ENCODE results near the gene OXA1L. TPM values are rescaled to one million over a fixed set of nuclear protein-coding genes. Genes with fewer than 3 reads are reported as not detected.

OXA1L gene
- polyA plus RNA-seq, 3 donors: 61.2 to 264 (median 86.9) TPM

- H3K36me3 Mint-ChIP-seq: peaks cover 68 to 85% of the 10 kb centered on the region in 2 donors
- peaks cover 31 to 58% of the 10 kb centered on the region in 2 donors for H3K36me3 ChIP-seq (replicated peaks in 1 of 2; ENCODE audit: control insufficient read depth in 1 of 2, insufficient read depth in 2 of 2, low read length in 2 of 2)
- no peak for TF ChIP-seq CTCF (IDR thresholded peaks at IDR 0.05)
- H3K9me3 Mint-ChIP-seq: peaks cover 0 to 2% (median 0%) of the 10 kb centered on the region in 7 donors
- peaks cover 0 to 2% (median 0%) of the 10 kb centered on the region in 3 donors for H3K27me3 Mint-ChIP-seq (ENCODE audit: low read depth in 3 of 3)
- intact Hi-C loops (cut with micrococcal nuclease): no loop called here
- WGBS (ENCODE audit: insufficient coverage): 0% methylated on average over 2 of the region's 2 CpGs
- H3K27me3 ChIP-seq (ENCODE audit: control insufficient read depth in 2 of 2, insufficient read depth in 2 of 2, low read length in 2 of 2): no peaks in the 10 kb centered on the region
- H3K4me3 Mint-ChIP-seq: peak overlapping the region; percentile 35 to 80
- peak overlapping the region; percentile 60 to 82 for H3K27ac ChIP-seq (ENCODE audit: low read depth in 1 of 2, low read length in 2 of 2)
- H3K4me3 ChIP-seq (replicated peaks in 1 of 3; ENCODE audit: low read depth in 2 of 3, low read length in 3 of 3): peak overlapping the region; percentile 9 to 65 (median 16)
- H4K20me1 ChIP-seq (ENCODE audit: insufficient read depth, low read length): peaks cover 76% of the 10 kb centered on the region
- peak in 2 of 3 donors; percentile 71 to 81 for DNase-seq
- H2AFZ ChIP-seq (ENCODE audit: insufficient read depth, low read depth, low read length, poor library complexity, severe bottlenecking): no peak overlapping the region
- H3K27ac Mint-ChIP-seq: peak overlapping the region; percentile 86 to 95 (median 91)
- peak overlapping the region; percentile 81 for H3K4me2 ChIP-seq (replicated peaks; ENCODE audit: extremely low read depth, low read length, poor library complexity, severe bottlenecking)
- peaks cover 86% of the 10 kb centered on the region for H3K4me1 Mint-ChIP-seq
- H3K9ac ChIP-seq (ENCODE audit: insufficient read depth, low read length, poor library complexity, severe bottlenecking): peak overlapping the region; percentile 5
- no peaks in the 10 kb centered on the region for H3K9me3 ChIP-seq (replicated peaks in 1 of 2; ENCODE audit: control insufficient read depth in 1 of 2, insufficient read depth in 1 of 2, low read length in 2 of 2)
- peaks cover 73 to 81% of the 10 kb centered on the region in 2 donors for H3K4me1 ChIP-seq (ENCODE audit: control insufficient read depth in 1 of 2, insufficient read depth in 2 of 2, low read length in 2 of 2)
- H3K79me2 ChIP-seq (ENCODE audit: insufficient read depth, low read length): peaks cover 96% of the 10 kb centered on the region
These were observed 32.0 kb downstream of the OXA1L start for GRCh38 chr14:22798528-22798927.

- Histone ChIP-seq H3K4me3 (replicated peaks in 1 of 3; ENCODE audit: low read depth in 2 of 3, low read length in 3 of 3) (peak overlapping the region in 1 of 3 experiments; percentile 16), H4K20me1 (ENCODE audit: insufficient read depth, low read length) (peaks cover 84% of the 10 kb centered on the region), H3K9ac (ENCODE audit: insufficient read depth, low read length, poor library complexity, severe bottlenecking) (no peak overlapping the region), H2AFZ (ENCODE audit: insufficient read depth, low read depth, low read length, poor library complexity, severe bottlenecking) (no peak overlapping the region), H3K9me3 (replicated peaks in 1 of 2; ENCODE audit: control insufficient read depth in 1 of 2, insufficient read depth in 1 of 2, low read length in 2 of 2) (no peaks in the 10 kb centered on the region), H3K4me2 (replicated peaks; ENCODE audit: extremely low read depth, low read length, poor library complexity, severe bottlenecking) (peak overlapping the region; percentile 40), H3K27me3 (ENCODE audit: control insufficient read depth in 2 of 2, insufficient read depth in 2 of 2, low read length in 2 of 2) (no peaks in the 10 kb centered on the region), H3K79me2 (ENCODE audit: insufficient read depth, low read length) (peaks cover 96% of the 10 kb centered on the region), H3K36me3 (replicated peaks in 1 of 2; ENCODE audit: control insufficient read depth in 1 of 2, insufficient read depth in 2 of 2, low read length in 2 of 2) (peaks cover 24 to 50% of the 10 kb centered on the region in 2 donors), H3K27ac (ENCODE audit: low read depth in 1 of 2, low read length in 2 of 2) (peak overlapping the region; percentile 44 to 75), H3K4me1 (ENCODE audit: control insufficient read depth in 1 of 2, insufficient read depth in 2 of 2, low read length in 2 of 2) (peaks cover 86 to 95% of the 10 kb centered on the region in 2 donors)
- Mint-ChIP-seq H3K27ac (peak overlapping the region; percentile 66 to 89 (median 82)), H3K4me3 (no peak overlapping the region), H3K9me3 (peaks cover 0 to 2% (median 0%) of the 10 kb centered on the region in 7 donors), H3K4me1 (peaks cover 94% of the 10 kb centered on the region), H3K36me3 (peaks cover 62 to 84% of the 10 kb centered on the region in 2 donors), H3K27me3 (ENCODE audit: low read depth in 3 of 3) (peaks cover 0 to 2% (median under 1%) of the 10 kb centered on the region in 3 donors)
- no peak for TF ChIP-seq CTCF (IDR thresholded peaks at IDR 0.05)
- intact Hi-C loops (cut with micrococcal nuclease): no loop called here
- WGBS (ENCODE audit: insufficient coverage): 68% methylated on average over 4 of the region's 10 CpGs
- DNase-seq: peak in 2 of 3 donors; percentile 33 to 40
These were observed 33.9 kb downstream of the OXA1L start for GRCh38 chr14:22800346-22800745.
